Prostate gland (tissue), 2 donors: ENCODE measurements around the gene SLC12A8. TPM values are rescaled to one million over a fixed set of nuclear protein-coding genes. Genes with fewer than 3 reads are reported as not detected.
A peak's percentile ranks its signal among the peaks of the same experiment; 100 is the strongest.

Source experiments
- DNase-seq: peaks from one replicate; pipeline ENCODE4 v3.0.0-alpha.2; 2019; ENCODE audit warnings: low spot score
- H3K27ac ChIP-seq, 2 donors: fragments of 200-600 bp; sonication (generic); 2 replicates each; pipeline ENCODE4 v1.5.1; 2017 to 2019
- H3K27me3 ChIP-seq: fragments of 200-600 bp; sonication (generic); replicated peaks from 2 replicates; pipeline ENCODE4 v1.5.1; 2019; ENCODE audit not compliant: insufficient read depth
- H3K36me3 ChIP-seq, 2 donors: fragments of 200-600 bp; sonication (generic); 1 replicate in 1 of 2; 2 replicates in 1 of 2; pipeline versions ENCODE4 v1.5.1 to v1.8.1; 2017 to 2019
- H3K4me1 ChIP-seq: fragments of 200-600 bp; sonication (generic); replicated peaks from 2 replicates; pipeline ENCODE4 v1.5.1; 2019
- H3K4me3 ChIP-seq, 2 donors: fragments of 200-600 bp; sonication (generic); 2 replicates each; pipeline ENCODE4 v1.5.1; 2017 to 2019
- H3K9me3 ChIP-seq: fragments of 200-600 bp; sonication (generic); 2 replicates; pipeline ENCODE4 v1.5.1; 2017
- CTCF ChIP-seq, 4 experiments: fragments of 200-600 bp in 2 of 4; fragments of 450-650 bp in 2 of 4; sonication (generic) in 2 of 4; IDR thresholded peaks; 1 replicate in 3 of 4; 2 replicates in 1 of 4; pipeline ENCODE4 v1.5.1; 2016 to 2019; ENCODE audit warnings: antibody characterized with exemption in 4 of 4, mild to moderate bottlenecking in 2 of 4, moderate library complexity in 2 of 4
- POLR2A ChIP-seq: fragments of 450-650 bp; IDR thresholded peaks from one replicate; pipeline ENCODE4 v1.6.1; 2016; ENCODE audit warnings: antibody characterized with exemption, mild to moderate bottlenecking
- POLR2AphosphoS5 ChIP-seq: sonication (generic); formaldehyde crosslinking; IDR thresholded peaks from one replicate; pipeline ENCODE4 v1.6.1; 2017; ENCODE audit warnings: antibody characterized with exemption
- WGBS: methylation state at CpG from one replicate; pipeline ENCODE4 v1.1.5; 2018; 5-methylcytosine and 5-hydroxymethylcytosine counted together
- intact Hi-C: fragments of 100-400 bp; cut with DNase I; formaldehyde crosslinking; loops from one replicate; pipeline ENCODE4 v1.14.2; 2022
- total RNA-seq, 2 donors: library from RNA; depleted of rRNA; stranded (reverse); fragments of >200 nt; gene quantifications; one replicate each; pipeline ENCODE4 v1.1.0, GENCODE V29; 2016

SLC12A8 gene
- total RNA-seq, 2 donors from 2014 or later = 6.5 to 16.4 TPM

GRCh38 chr3:125045965-125046364 is 166.6 kb downstream of the SLC12A8 start:
- H3K36me3 ChIP-seq = no peaks in the 10 kb centered on the region
- no peak overlapping the region for H3K4me3 ChIP-seq
- H3K27ac ChIP-seq = no peak overlapping the region
- peaks cover 10% of the 10 kb centered on the region for H3K4me1 ChIP-seq
- WGBS = 18% methylated on average over 2 of the region's 2 CpGs
- H3K27me3 ChIP-seq = no peaks in the 10 kb centered on the region
- DNase-seq = no peak
- TF ChIP-seq CTCF (IDR thresholded peaks at IDR 0.05) (no peak), POLR2AphosphoS5 (no peak), POLR2A (no peak)
- intact Hi-C loops = no loop called here
- H3K9me3 ChIP-seq = no peaks in the 10 kb centered on the region

GRCh38 chr3:125045194-125045593 is 167.4 kb downstream of the SLC12A8 start:
- peaks cover 10% of the 10 kb centered on the region for H3K4me1 ChIP-seq
- H3K27ac ChIP-seq = peak overlapping the region in 1 of 2 donors; percentile 79
- H3K27me3 ChIP-seq = no peaks in the 10 kb centered on the region
- 78% methylated on average over 5 of the region's 5 CpGs for WGBS
- no peaks in the 10 kb centered on the region for H3K9me3 ChIP-seq
- TF ChIP-seq POLR2AphosphoS5 = no peak
- TF ChIP-seq CTCF (IDR thresholded peaks at IDR 0.05) = no peak
- TF ChIP-seq POLR2A = no peak
- no peaks in the 10 kb centered on the region for H3K36me3 ChIP-seq
- intact Hi-C loops = no loop called here
- DNase-seq = no peak
- no peak overlapping the region for H3K4me3 ChIP-seq

GRCh38 chr3:125043599-125044151 is 168.9 kb downstream of the SLC12A8 start:
- intact Hi-C loops = no loop called here
- H3K4me3 ChIP-seq = no peak overlapping the region

GRCh38 chr3:125042725-125043406 is 169.7 kb downstream of the SLC12A8 start:
- intact Hi-C loops = no loop called here
- no peak for DNase-seq
- Histone ChIP-seq H3K27me3 (no peaks in the 10 kb centered on the region), H3K4me1 (peaks cover 10% of the 10 kb centered on the region), H3K27ac (peak overlapping the region; percentile 78 to 79), H3K4me3 (no peak overlapping the region), H3K9me3 (no peaks in the 10 kb centered on the region), H3K36me3 (no peaks in the 10 kb centered on the region)
- TF ChIP-seq CTCF (IDR thresholded peaks at IDR 0.05) (no peak), POLR2AphosphoS5 (no peak), POLR2A (no peak)
- WGBS = 46% methylated on average over 17 of the region's 17 CpGs

More at GRCh38 chr3:125043599-125044151, 168.9 kb downstream of the SLC12A8 start:
- TF ChIP-seq POLR2A (no peak), CTCF (IDR thresholded peaks at IDR 0.05) (no peak), POLR2AphosphoS5 (peak; percentile 85)
- H3K27me3 ChIP-seq = no peaks in the 10 kb centered on the region
- WGBS = 40% methylated on average over 20 of the region's 20 CpGs
- no peaks in the 10 kb centered on the region for H3K9me3 ChIP-seq
- H3K36me3 ChIP-seq = no peaks in the 10 kb centered on the region
- H3K27ac ChIP-seq = peak overlapping the region; percentile 78 to 79
- DNase-seq = peak; percentile 74
- H3K4me1 ChIP-seq = peaks cover 10% of the 10 kb centered on the region
